Progenitor cell of endocrine pancreas (in vitro differentiated cells): ENCODE data around the gene OR12D1. TPM values are rescaled to one million over a fixed set of nuclear protein-coding genes. Genes with fewer than 3 reads are reported as not detected.

Source experiments
- DNase-seq: peaks from one replicate; pipeline ENCODE4 v3.0.0; 2021; ENCODE audit warnings: low spot score; ENCODE audit not compliant: unreplicated experiment
- H3K27ac Mint-ChIP-seq: 2 replicates; pipeline ENCODE4 v1.8.0; 2021; ENCODE audit warnings: mild to moderate bottlenecking, moderate library complexity, mixed read lengths
- H3K27me3 Mint-ChIP-seq: 2 replicates; pipeline ENCODE4 v1.8.0; 2021; ENCODE audit warnings: mixed read lengths
- H3K36me3 Mint-ChIP-seq: 2 replicates; pipeline ENCODE4 v1.8.0; 2022; ENCODE audit warnings: mixed read lengths; ENCODE audit not compliant: insufficient read depth
- H3K4me1 Mint-ChIP-seq: 2 replicates; pipeline ENCODE4 v1.8.0; 2021; ENCODE audit warnings: low read depth, mixed read lengths
- H3K4me3 Mint-ChIP-seq: 2 replicates; pipeline ENCODE4 v1.8.0; 2021; ENCODE audit warnings: low read depth, mild to moderate bottlenecking, moderate library complexity, mixed read lengths
- H3K9me3 Mint-ChIP-seq: 2 replicates; pipeline ENCODE4 v1.8.0; 2021; ENCODE audit warnings: low read depth, mixed read lengths
- total RNA-seq: library from RNA; stranded (reverse); gene quantifications from 2 replicates; pipeline ENCODE4 v1.2.1, GENCODE V29; 2021
- TF ChIP-seq, protein P1 (sequence below): fragments of 200-600 bp; sonication (generic); IDR thresholded peaks from one replicate; pipeline ENCODE4 v1.5.0; 2021; ENCODE audit warnings: antibody characterized with exemption, mild to moderate bottlenecking; ENCODE audit not compliant: unreplicated experiment

Gene OR12D1
- total RNA-seq, 1 donor from 2014 or later, result not detected

DNA sequence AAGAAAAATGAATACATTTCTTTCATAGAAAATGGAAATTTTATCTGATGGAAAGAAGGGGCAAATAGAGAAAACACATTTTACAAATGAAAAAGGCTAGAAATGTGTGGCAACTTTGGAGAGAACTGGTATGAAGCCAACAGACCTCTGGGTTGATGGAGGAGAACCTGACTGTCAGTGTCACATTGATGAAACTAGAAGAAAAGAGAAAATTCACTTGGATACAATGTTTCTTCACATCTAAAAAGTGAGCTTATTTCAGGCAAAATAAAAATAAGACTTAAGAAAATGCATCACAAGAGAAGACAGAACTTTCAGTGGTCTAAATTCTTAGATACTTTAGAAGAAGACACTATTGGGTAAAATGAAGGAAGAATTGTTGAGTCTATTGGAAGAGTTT lies 19.4 kb upstream of the OR12D1 start, which contains the start of gene OR12D2:
OR12D2 (plus strand) TSS at position 301 of the 400 bp plus-strand sequence. CDS start 1,069 bp downstream, outside the sequence.
- Mint-ChIP-seq H3K27ac (no peak within 1 kb of the TSS), H3K4me1 (no peaks in the 10 kb centered on the region), H3K4me3 (no peak within 1 kb of the TSS), H3K9me3 (no peaks in the 10 kb centered on the region), H3K36me3 (no peaks in the 10 kb centered on the region), H3K27me3 (peaks cover 17% of the 10 kb centered on the region)
- TF ChIP-seq, protein P1, sequence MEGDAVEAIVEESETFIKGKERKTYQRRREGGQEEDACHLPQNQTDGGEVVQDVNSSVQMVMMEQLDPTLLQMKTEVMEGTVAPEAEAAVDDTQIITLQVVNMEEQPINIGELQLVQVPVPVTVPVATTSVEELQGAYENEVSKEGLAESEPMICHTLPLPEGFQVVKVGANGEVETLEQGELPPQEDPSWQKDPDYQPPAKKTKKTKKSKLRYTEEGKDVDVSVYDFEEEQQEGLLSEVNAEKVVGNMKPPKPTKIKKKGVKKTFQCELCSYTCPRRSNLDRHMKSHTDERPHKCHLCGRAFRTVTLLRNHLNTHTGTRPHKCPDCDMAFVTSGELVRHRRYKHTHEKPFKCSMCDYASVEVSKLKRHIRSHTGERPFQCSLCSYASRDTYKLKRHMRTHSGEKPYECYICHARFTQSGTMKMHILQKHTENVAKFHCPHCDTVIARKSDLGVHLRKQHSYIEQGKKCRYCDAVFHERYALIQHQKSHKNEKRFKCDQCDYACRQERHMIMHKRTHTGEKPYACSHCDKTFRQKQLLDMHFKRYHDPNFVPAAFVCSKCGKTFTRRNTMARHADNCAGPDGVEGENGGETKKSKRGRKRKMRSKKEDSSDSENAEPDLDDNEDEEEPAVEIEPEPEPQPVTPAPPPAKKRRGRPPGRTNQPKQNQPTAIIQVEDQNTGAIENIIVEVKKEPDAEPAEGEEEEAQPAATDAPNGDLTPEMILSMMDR, result no peak
- no peak for DNase-seq

DNA sequence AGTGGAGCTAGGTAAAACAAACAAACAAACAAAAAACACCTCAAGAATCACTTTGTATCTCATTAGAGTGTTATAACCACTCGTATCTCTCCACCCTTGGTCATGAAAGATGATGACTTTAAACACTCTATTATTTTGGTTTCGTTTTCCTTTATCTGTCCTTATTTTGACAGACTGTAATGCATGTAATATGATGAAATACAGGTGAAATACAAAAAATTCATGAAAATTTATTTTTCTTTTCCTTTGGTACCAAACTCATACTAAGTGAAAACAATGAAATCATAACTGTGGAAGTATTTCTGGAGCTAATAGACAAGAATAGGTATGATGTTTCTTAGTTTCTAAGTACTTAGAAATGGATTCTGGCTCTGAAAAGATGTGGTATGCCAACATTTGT lies 15.2 kb upstream of the OR12D1 start:
- H3K4me1 Mint-ChIP-seq, result no peaks in the 10 kb centered on the region
- TF ChIP-seq, protein P1, result no peak
- H3K27me3 Mint-ChIP-seq, result peaks cover 17% of the 10 kb centered on the region
- no peaks in the 10 kb centered on the region for H3K36me3 Mint-ChIP-seq
- H3K27ac Mint-ChIP-seq, result no peak overlapping the region
- no peak for DNase-seq
- no peaks in the 10 kb centered on the region for H3K9me3 Mint-ChIP-seq
- no peak overlapping the region for H3K4me3 Mint-ChIP-seq

DNA sequence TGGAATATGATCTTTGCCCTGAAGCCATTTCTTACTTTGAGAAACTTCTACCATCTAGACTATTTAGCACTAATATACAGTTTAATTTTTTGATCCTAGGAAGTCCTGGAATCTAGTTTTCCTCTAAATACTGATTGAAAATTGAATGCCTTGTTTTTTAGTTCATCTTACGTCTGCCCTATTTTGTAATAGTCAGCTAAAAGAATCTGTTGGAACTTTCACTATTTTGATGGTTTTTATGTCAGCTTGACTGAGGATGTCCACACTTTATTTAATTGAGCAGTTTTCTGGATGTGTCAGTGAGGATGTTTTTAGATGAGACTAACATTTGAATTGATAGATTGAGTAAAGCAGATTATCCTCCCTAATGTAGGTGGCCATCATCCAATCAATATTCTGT lies 10.9 kb upstream of the OR12D1 start:
- no peaks in the 10 kb centered on the region for H3K36me3 Mint-ChIP-seq
- no peak overlapping the region for H3K27ac Mint-ChIP-seq
- TF ChIP-seq, protein P1, result no peak
- H3K4me3 Mint-ChIP-seq, result no peak overlapping the region
- no peaks in the 10 kb centered on the region for H3K4me1 Mint-ChIP-seq
- H3K9me3 Mint-ChIP-seq, result peaks cover 9% of the 10 kb centered on the region
- H3K27me3 Mint-ChIP-seq, result peaks cover 2% of the 10 kb centered on the region
- DNase-seq, result no peak

DNA sequence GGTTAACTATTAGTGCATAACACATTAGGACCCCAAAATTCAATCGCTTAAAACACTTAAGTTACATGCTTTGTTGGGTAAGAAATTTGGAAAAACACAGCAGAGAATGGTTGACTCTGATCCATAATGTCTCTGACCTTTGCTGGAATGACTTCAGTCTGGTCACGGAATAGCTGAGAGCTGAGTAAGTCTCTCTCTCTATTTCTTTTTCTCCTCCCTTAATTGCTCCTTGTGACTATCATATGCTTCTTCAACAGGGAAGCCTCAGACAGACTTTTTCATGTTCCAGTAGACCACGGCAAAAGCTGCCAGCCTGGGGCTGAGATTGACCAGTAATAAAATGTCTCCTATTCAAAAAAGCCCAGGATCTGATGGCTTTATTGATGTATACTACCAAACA lies 4.8 kb downstream of the OR12D1 start:
- Mint-ChIP-seq H3K27ac (no peak overlapping the region), H3K36me3 (no peaks in the 10 kb centered on the region), H3K4me1 (no peaks in the 10 kb centered on the region), H3K4me3 (no peak overlapping the region), H3K9me3 (no peaks in the 10 kb centered on the region), H3K27me3 (peaks cover 9% of the 10 kb centered on the region)
- TF ChIP-seq, protein P1, result no peak
- no peak for DNase-seq

DNA sequence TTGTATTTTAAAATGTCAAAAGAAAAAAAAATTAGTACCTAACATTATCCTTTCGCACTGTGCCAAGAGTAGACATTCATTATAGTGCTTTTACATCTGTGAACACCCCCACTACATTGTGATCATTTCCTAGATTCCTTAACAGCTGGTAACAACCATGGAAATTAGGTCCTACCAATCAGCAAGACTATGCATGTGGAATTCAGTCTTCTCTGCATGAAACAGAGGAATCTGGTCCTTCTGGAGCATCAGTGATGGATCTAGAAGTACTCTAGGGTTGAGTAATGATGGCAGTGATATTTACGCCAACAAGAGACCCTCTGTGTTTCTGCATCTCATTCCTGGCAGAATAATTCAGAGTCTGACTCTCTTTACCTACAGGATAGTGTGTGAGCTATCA lies 9.4 kb downstream of the OR12D1 start:
- no peaks in the 10 kb centered on the region for H3K4me1 Mint-ChIP-seq
- H3K4me3 Mint-ChIP-seq, result no peak overlapping the region
- H3K27ac Mint-ChIP-seq, result no peak overlapping the region
- DNase-seq, result no peak
- TF ChIP-seq, protein P1, result no peak
- H3K9me3 Mint-ChIP-seq, result peaks cover 5% of the 10 kb centered on the region
- H3K36me3 Mint-ChIP-seq, result no peaks in the 10 kb centered on the region
- H3K27me3 Mint-ChIP-seq, result peaks cover 30% of the 10 kb centered on the region
